ENCODE measurements around the gene ZCCHC14.

The ZCCHC14 gene

GRCh38 chr16:87356491-87356853 is 136.4 kb downstream of the ZCCHC14 start:
- DNase-seq, result no peak
